ENCODE measurements around the gene ORM2.

The ORM2 gene

DNA sequence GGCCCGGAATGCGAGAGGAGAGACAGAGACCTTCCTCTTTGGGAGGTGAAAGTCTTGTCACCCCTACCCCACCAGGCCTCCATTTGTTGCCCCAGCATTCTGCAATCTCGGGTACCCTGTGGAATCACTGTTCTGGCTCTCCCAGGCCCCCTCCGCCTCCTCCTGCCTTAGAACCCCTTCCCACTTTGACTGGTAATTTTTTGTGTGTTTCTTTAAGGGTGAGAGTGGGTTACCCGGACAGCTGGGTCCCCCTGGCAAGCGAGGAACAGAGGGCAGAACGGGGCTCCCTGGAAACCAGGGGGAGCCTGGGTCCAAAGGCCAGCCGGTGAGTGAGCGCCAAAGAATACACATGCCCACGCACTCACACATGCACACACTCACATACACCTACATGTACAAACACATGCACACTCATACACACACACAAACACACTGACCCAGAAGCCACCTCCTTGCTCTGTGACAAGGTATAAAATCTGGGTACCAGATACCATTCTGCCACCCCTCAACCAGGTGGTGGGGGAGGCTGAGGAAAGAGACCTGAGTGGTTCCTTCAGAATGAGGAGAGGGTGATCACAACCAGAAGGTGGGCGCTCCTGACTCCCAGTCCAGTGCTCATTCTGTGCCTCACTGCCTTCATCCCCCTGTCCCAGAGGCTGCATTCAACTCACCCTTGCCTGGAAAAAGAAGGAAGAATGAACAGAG is 37.6 kb upstream of the ORM2 start:
- DNase-seq (ENCODE audit: low read depth in 1 of 2, low spot score in 1 of 2): no peak

GRCh38 chr9:114294664-114295063 is 35.0 kb upstream of the ORM2 start:
- DNase-seq (ENCODE audit: low read depth in 1 of 2, low spot score in 1 of 2): no peak

- DNase-seq (ENCODE audit: low read depth in 1 of 2, low spot score in 1 of 2): no peak
Observed at GRCh38 chr9:114296338-114296737, 33.3 kb upstream of the ORM2 start.

DNA sequence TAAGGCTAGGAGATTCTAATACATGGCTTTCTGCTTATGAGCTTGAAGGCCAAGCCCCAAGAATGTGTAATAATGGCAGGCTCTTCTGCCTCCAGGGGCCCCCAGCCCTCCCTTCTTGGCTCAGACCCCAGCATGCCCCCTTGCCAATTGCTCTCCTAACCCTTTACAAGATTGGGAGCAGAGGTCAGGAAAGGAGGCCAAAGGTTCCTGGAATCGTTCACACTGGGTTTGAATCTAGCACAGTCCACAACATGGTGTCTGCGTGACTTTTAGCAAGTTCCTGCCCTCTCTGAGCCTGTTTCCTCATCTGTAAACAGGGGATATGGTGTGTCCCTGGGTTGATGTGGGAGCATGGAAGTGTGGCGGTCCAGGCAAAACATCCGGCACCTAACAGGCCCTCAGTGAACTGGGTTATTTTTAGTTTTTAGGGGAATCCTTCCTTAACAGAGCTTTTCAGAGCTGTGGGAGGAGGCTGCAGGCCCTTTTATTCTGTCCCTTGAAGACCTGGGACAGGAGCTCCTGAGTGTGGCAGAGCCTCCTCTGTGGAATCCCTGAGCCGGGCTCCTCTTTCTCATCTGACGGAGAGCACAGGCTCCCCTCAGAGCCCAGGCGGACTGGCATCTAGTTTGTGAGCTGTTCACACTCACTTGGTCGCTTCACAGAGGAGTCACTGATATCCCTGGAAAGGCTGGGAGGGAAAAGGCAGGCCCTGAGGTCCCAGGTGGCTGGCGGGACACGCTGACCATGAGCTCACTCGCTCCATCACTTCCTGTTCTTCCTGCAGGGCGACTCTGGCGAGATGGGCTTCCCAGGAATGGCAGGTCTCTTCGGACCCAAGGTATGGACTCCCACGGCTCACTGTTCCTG is 30.1 kb upstream of the ORM2 start:
- no peak for DNase-seq (ENCODE audit: low read depth in 1 of 2, low spot score in 1 of 2)

GRCh38 chr9:114300153-114300845 is 29.4 kb upstream of the ORM2 start:
- DNase-seq (ENCODE audit: low read depth in 1 of 2, low spot score in 1 of 2): no peak

DNA sequence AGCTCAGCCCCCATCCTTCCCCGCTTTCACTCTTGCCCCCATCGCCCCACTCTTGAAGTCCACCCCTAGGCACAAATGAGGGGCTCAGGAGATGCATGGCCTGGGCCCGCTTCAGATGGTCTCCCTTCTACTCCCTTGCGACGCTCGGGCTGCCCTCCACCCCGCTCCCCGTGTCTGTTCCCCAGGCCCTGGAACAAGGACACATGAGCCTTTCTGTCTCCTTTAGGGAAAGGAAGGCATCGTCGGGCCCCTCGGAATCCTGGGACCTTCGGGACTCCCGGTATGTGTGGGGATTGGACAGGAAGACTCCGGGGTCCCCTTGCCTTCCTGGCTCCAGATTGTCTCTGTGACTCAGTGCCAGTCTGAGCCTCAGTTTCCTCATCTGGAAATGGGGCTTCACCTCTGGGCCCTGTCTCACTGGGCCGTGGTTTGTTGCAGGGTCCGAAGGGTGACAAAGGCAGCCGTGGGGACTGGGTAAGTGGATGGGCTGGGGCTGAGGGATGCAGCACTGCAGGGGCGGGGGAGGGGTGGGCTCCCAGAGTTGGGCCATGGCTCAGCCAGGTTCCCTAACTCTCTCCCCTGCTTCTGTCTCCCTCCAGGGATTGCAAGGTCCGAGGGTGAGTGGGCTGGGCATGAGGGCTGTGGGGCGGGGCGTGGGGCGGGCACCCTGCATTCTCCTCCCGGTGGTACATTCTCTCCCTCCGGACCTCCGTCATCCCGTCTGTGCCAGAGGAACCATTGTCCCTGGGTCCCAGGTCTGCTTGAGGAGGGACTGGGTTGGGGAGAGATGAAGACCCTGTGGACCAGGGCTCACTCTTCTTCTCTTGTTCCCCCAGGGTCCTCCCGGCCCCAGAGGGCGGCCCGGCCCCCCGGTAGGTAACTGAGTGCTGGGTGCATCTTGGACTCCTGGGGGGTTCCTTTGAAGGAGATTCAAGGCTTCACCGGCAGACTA is 28.5 kb upstream of the ORM2 start:
- DNase-seq (ENCODE audit: low read depth in 1 of 2, low spot score in 1 of 2): no peak

- DNase-seq (ENCODE audit: low read depth in 1 of 2, low spot score in 1 of 2): no peak
Observed at GRCh38 chr9:114301798-114302565, 27.7 kb upstream of the ORM2 start.

DNA sequence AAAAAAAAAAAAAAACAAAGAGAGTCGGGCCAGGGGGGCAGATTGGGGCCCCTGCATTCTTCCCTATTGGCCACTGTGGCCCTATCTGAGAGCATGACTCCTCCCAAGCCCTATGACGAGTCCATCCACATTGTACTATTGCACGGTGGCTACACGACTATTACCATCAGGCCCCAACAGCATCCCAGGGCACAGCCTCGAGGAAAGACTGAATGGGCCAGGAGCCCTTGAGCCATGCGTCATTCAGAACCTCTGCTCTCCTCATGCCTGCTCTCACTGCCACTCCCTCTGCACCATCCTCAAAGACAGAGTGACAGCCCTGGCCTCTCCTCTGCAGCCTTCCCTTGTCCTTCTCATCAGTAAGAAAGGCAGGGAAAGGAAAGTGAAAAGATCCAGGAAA is 26.9 kb upstream of the ORM2 start:
- no peak for DNase-seq (ENCODE audit: low read depth in 1 of 2, low spot score in 1 of 2)

- DNase-seq (ENCODE audit: low read depth in 1 of 2, low spot score in 1 of 2): no peak
Observed at GRCh38 chr9:114303571-114303970, 26.1 kb upstream of the ORM2 start.

DNA sequence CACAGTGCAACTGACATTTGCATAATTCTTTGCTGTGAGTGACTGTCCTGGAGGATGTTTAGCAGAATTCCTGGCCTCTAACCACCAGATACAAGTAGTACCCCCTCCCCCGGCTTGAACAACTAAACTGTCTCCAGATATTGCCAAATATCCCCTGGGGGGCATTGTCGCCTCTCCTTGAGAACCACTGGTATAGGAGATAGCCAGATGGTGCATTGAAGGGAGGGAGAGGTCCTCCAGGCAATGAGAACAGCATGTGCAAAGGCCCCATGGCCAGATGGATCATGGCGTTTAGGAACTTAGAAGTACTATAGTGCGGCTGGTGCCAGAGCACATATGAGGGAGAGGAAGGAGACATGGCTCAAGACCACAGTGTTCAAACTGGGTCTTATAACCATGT is 25.7 kb upstream of the ORM2 start:
- DNase-seq (ENCODE audit: low read depth in 1 of 2, low spot score in 1 of 2): no peak

DNA sequence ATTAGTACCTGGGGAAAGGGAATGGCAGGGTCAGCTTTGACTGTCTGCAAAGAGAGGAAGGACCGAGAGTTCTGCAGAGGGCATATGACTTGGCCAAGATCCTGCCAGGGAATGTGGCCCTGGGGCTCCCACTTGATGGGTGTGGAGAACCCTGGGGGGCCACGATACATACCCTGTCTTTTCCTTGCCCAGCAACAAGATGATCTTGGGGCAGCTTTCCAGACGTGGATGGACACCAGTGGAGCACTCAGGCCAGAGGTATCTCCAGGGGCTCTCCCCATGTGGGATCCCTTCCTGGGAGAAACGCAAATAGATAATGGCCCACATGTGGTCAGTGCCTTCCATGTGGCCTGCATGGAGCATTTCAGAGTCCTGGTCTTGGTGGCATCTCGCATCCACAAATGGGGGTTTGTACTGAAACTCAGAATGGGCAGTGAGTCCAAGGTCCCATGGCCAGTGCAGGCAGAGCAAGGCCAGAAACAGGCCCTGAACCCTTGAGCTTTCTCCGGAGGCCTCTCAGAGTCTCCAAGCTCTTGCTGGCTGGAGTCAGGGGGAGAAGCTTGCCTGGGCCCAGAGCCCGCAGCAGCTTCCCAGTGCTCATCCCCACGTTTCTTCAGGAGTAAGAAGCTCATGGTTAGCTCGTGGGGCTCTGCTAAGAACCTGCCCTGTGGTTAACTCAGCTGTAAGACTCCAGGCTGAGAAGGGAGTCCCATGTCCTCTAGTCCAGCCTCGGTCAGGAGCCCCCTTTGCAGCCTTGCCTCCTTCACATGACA is 25.1 kb upstream of the ORM2 start:
- no peak for DNase-seq (ENCODE audit: low read depth in 1 of 2, low spot score in 1 of 2)

- no peak for DNase-seq (ENCODE audit: low read depth in 1 of 2, low spot score in 1 of 2)
Observed at GRCh38 chr9:114307899-114308267, 21.8 kb upstream of the ORM2 start.

- no peak for DNase-seq (ENCODE audit: low read depth in 1 of 2, low spot score in 1 of 2)
Observed at GRCh38 chr9:114308361-114308950, 21.2 kb upstream of the ORM2 start.

DNA sequence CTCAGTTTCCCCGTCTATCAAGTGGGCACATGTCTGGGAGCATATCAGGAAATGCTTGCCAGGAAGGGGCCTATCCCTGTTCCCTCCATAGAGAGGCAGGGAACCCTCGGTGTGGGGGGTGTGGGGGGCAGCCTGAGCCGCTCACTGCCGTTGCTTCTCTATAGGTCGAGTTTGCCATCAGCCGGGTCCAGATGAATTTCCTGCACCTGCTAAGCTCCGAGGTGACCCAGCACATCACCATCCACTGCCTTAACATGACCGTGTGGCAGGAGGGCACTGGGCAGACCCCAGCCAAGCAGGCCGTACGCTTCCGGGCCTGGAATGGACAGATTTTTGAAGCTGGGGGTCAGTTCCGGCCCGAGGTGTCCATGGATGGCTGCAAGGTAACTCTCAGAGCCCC is 20.6 kb upstream of the ORM2 start:
- DNase-seq (ENCODE audit: low read depth in 1 of 2, low spot score in 1 of 2): no peak

DNA sequence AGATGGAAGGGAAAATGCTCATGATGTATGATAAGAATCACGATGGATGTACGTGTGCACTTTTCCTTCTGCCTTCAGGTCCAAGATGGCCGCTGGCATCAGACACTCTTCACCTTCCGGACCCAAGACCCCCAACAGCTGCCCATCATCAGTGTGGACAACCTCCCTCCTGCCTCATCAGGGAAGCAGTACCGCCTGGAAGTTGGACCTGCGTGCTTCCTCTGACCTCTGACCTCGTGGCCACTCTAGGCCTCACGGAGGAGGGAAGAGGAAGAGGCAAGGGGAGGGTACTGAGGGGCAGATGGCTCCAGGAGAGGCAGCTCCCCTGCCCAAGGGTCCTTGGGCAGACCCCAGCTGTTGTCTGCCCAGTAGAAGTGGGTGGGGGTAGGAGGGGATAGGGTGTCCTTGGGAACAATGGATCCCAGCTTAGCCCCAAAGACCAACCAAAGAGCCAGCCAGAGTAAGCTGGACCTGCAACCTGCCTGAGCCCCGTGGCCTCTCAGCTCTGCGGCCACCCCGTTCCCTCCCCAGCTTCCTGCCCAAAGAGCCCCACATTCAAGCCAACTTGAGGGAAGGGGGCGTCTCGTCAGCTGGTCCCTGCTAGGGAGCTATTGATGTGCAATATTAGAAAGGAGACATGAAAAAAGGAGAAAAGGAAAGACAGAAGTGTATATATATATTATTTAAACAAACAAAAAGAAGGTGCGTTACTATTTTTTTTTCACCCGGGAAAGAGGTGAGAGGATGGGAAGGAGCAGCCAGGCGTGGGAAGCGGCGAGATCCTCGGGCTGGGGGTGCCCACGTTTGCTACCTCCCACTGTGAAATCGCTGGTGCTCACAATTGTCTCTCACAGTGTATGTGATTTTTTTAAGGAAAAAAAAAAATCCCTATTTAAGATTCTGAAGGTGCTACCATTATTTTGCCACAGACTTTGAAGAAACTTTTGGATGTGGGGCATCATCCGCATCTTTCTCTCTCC is 18.9 kb upstream of the ORM2 start:
- DNase-seq (ENCODE audit: low read depth in 1 of 2, low spot score in 1 of 2): no peak

- DNase-seq (ENCODE audit: low read depth in 1 of 2, low spot score in 1 of 2): no peak
Observed at GRCh38 chr9:114311571-114312512, 17.8 kb upstream of the ORM2 start.

- DNase-seq (ENCODE audit: low read depth in 1 of 2, low spot score in 1 of 2): no peak
Observed at GRCh38 chr9:114312513-114312875, 17.2 kb upstream of the ORM2 start.

All from stimulated activated CD4-positive, alpha-beta T cell treated with anti-CD3 and anti-CD28 coated beads, Interleukin-15, amount 100 ng/mL, for 1 hour (primary cell).